Cardiac muscle cell (in vitro differentiated cells and primary cell): ENCODE results near the gene SEC24B. TPM values are rescaled to one million over a fixed set of nuclear protein-coding genes. Genes with fewer than 3 reads are reported as not detected.

Experiments
- DNase-seq, 2 donors: peaks; one replicate each; pipeline versions ENCODE4 v3.0.0 to v3.0.0-alpha.2; 2010 to 2017; ENCODE audit warnings: low read depth in 1 of 2, low spot score in 1 of 2
- H3K27ac ChIP-seq: fragments of 200-600 bp; sonication (generic); 2 replicates; pipeline ENCODE4 v1.5.1; 2016
- H3K27me3 ChIP-seq: fragments of 200-600 bp; sonication (generic); 2 replicates; pipeline ENCODE4 v1.6.0; 2016; ENCODE audit warnings: control low read depth
- H3K36me3 ChIP-seq: fragments of 200-600 bp; sonication (generic); 2 replicates; pipeline ENCODE4 v1.5.1; 2016; ENCODE audit warnings: control low read depth
- H3K4me1 ChIP-seq: fragments of 200-600 bp; sonication (generic); 2 replicates; pipeline ENCODE4 v1.8.1; 2017; ENCODE audit warnings: low read depth, mild to moderate bottlenecking, mixed run types
- H3K4me3 ChIP-seq: fragments of 200-600 bp; sonication (generic); 2 replicates; pipeline ENCODE4 v1.5.1; 2016; ENCODE audit warnings: mild to moderate bottlenecking
- H3K9me3 ChIP-seq: fragments of 200-600 bp; sonication (generic); 2 replicates; pipeline ENCODE4 v1.5.1; 2017; ENCODE audit warnings: low read depth, mild to moderate bottlenecking, control low read depth
- CTCF ChIP-seq: IDR thresholded peaks from 2 replicates; pipeline ENCODE4 v1.5.1; 2012; ENCODE audit warnings: low read depth, mild to moderate bottlenecking, low read length
- polyA plus RNA-seq: library from polyadenylated mRNA; unstranded; fragments of >200 nt; fragmentation: Nextera tagmentation; extraction: Ambion mirVana; gene quantifications from 2 replicates; pipeline ENCODE4 v1.2.1, GENCODE V29; 2016
- total RNA-seq: library from RNA; depleted of rRNA; stranded (reverse); fragments of >200 nt; gene quantifications from 2 replicates; pipeline ENCODE4 v1.2.3, GENCODE V29; 2016

Gene SEC24B
- total and polyA plus RNA-seq, 2 experiments from 2014 or later = 25.4 to 31.4 TPM

- no peaks in the 10 kb centered on the region for H3K9me3 ChIP-seq
- H3K27me3 ChIP-seq = no peaks in the 10 kb centered on the region
- H3K4me1 ChIP-seq = peaks cover 7% of the 10 kb centered on the region
- H3K27ac ChIP-seq = no peak overlapping the region
- H3K36me3 ChIP-seq = peaks cover 25% of the 10 kb centered on the region
- no peak for TF ChIP-seq CTCF
- DNase-seq = no peak
- H3K4me3 ChIP-seq = no peak overlapping the region
These were observed 29.2 kb downstream of the SEC24B start for GRCh38 chr4:109462802-109463201.

- H3K4me1 ChIP-seq = peaks cover 7% of the 10 kb centered on the region
- H3K27me3 ChIP-seq = no peaks in the 10 kb centered on the region
- H3K36me3 ChIP-seq = peaks cover 25% of the 10 kb centered on the region
- no peaks in the 10 kb centered on the region for H3K9me3 ChIP-seq
- peak overlapping the region; percentile 57 for H3K27ac ChIP-seq
- DNase-seq = peak in 1 of 2 donors; percentile 43
- no peak overlapping the region for H3K4me3 ChIP-seq
- no peak for TF ChIP-seq CTCF
These were observed 31.5 kb downstream of the SEC24B start for GRCh38 chr4:109465069-109465468.

GRCh38 chr4:109469915-109470314 is 36.3 kb downstream of the SEC24B start:
- Histone ChIP-seq H3K9me3 (no peaks in the 10 kb centered on the region), H3K4me3 (no peak overlapping the region), H3K4me1 (peaks cover 11% of the 10 kb centered on the region), H3K27ac (no peak overlapping the region), H3K27me3 (no peaks in the 10 kb centered on the region), H3K36me3 (peaks cover 6% of the 10 kb centered on the region)
- no peak for DNase-seq
- TF ChIP-seq CTCF = no peak

- DNase-seq = peak in 1 of 2 donors; percentile 69
- H3K9me3 ChIP-seq = no peaks in the 10 kb centered on the region
- H3K27ac ChIP-seq = no peak overlapping the region
- H3K4me3 ChIP-seq = no peak overlapping the region
- H3K4me1 ChIP-seq = peaks cover 4% of the 10 kb centered on the region
- peaks cover 5% of the 10 kb centered on the region for H3K36me3 ChIP-seq
- no peak for TF ChIP-seq CTCF
- no peaks in the 10 kb centered on the region for H3K27me3 ChIP-seq
These were observed 38.7 kb downstream of the SEC24B start for GRCh38 chr4:109472343-109472761.

- Histone ChIP-seq H3K27me3 (no peaks in the 10 kb centered on the region), H3K9me3 (no peaks in the 10 kb centered on the region), H3K4me1 (peaks cover 4% of the 10 kb centered on the region), H3K36me3 (peaks cover 5% of the 10 kb centered on the region), H3K4me3 (no peak overlapping the region), H3K27ac (no peak overlapping the region)
- DNase-seq = no peak
- no peak for TF ChIP-seq CTCF
These were observed 40.2 kb downstream of the SEC24B start for GRCh38 chr4:109473824-109474223.

- H3K36me3 ChIP-seq = peaks cover 23% of the 10 kb centered on the region
These were observed 52.4 kb downstream of the SEC24B start for GRCh38 chr4:109486007-109486406.

More at GRCh38 chr4:109486007-109486406, 52.4 kb downstream of the SEC24B start:
- no peaks in the 10 kb centered on the region for H3K4me1 ChIP-seq
- no peak for DNase-seq
- H3K4me3 ChIP-seq = no peak overlapping the region
- H3K27ac ChIP-seq = peak overlapping the region; percentile 45
- H3K9me3 ChIP-seq = no peaks in the 10 kb centered on the region
- TF ChIP-seq CTCF = no peak
- no peaks in the 10 kb centered on the region for H3K27me3 ChIP-seq
